Endothelial cell (in vitro differentiated cells): Measurements from ENCODE around the gene FMOD. TPM values are rescaled to one million over a fixed set of nuclear protein-coding genes. Genes with fewer than 3 reads are reported as not detected.

Experiments used
- DNase-seq: peaks from one replicate; pipeline ENCODE4 v3.0.0; 2021; ENCODE audit warnings: low spot score
- H3K27ac Mint-ChIP-seq: one replicate; pipeline ENCODE4 v1.8.0; 2021; ENCODE audit warnings: mixed read lengths, inconsistent platforms; ENCODE audit not compliant: unreplicated experiment
- H3K27me3 Mint-ChIP-seq: one replicate; pipeline ENCODE4 v1.8.0; 2021; ENCODE audit warnings: mild to moderate bottlenecking, moderate library complexity, mixed read lengths, inconsistent platforms; ENCODE audit not compliant: unreplicated experiment
- H3K36me3 Mint-ChIP-seq: one replicate; pipeline ENCODE4 v1.8.0; 2021; ENCODE audit warnings: mild to moderate bottlenecking, low read depth, mixed read lengths, inconsistent platforms; ENCODE audit not compliant: unreplicated experiment
- H3K4me1 Mint-ChIP-seq: one replicate; pipeline ENCODE4 v1.8.0; 2021; ENCODE audit warnings: mild to moderate bottlenecking, mixed read lengths, inconsistent platforms; ENCODE audit not compliant: unreplicated experiment
- H3K4me3 Mint-ChIP-seq: one replicate; pipeline ENCODE4 v1.8.0; 2021; ENCODE audit warnings: mild to moderate bottlenecking, mixed read lengths, inconsistent platforms; ENCODE audit not compliant: unreplicated experiment
- H3K9me3 Mint-ChIP-seq: one replicate; pipeline ENCODE4 v1.8.0; 2021; ENCODE audit warnings: mixed read lengths, inconsistent platforms; ENCODE audit not compliant: unreplicated experiment
- CTCF ChIP-seq: fragments of 200-600 bp; sonication (generic); IDR thresholded peaks from one replicate; pipeline ENCODE4 v1.5.0; 2021; ENCODE audit warnings: antibody characterized with exemption; ENCODE audit not compliant: unreplicated experiment
- total RNA-seq: library from RNA; stranded (reverse); fragmentation: NEBNext Ultra II Directional; extraction: Animal tissue kit (Norgen Biotek cat#: 25700); gene quantifications from one replicate; pipeline ENCODE4 v1.2.1, GENCODE V29; 2021; ENCODE audit not compliant: unreplicated experiment

The FMOD gene
- total RNA-seq, 1 donor from 2014 or later: not detected

- DNase-seq: no peak
- Mint-ChIP-seq H3K27me3 (peaks cover 11% of the 10 kb centered on the region), H3K27ac (peak overlapping the region; percentile 91), H3K36me3 (peaks cover 5% of the 10 kb centered on the region), H3K9me3 (no peaks in the 10 kb centered on the region), H3K4me1 (peaks cover 83% of the 10 kb centered on the region), H3K4me3 (peak overlapping the region; percentile 40)
- no peak for TF ChIP-seq CTCF
These were observed 27.3 kb downstream of the FMOD start for GRCh38 chr1:203323587-203323986.

- Mint-ChIP-seq H3K9me3 (no peaks in the 10 kb centered on the region), H3K27me3 (peaks cover 4% of the 10 kb centered on the region), H3K4me3 (peak overlapping the region; percentile 14), H3K27ac (peak overlapping the region; percentile 91), H3K4me1 (peaks cover 75% of the 10 kb centered on the region), H3K36me3 (peaks cover 5% of the 10 kb centered on the region)
- no peak for TF ChIP-seq CTCF
- DNase-seq: peak; percentile 39
These were observed 28.3 kb downstream of the FMOD start for GRCh38 chr1:203322500-203323179.

DNA sequence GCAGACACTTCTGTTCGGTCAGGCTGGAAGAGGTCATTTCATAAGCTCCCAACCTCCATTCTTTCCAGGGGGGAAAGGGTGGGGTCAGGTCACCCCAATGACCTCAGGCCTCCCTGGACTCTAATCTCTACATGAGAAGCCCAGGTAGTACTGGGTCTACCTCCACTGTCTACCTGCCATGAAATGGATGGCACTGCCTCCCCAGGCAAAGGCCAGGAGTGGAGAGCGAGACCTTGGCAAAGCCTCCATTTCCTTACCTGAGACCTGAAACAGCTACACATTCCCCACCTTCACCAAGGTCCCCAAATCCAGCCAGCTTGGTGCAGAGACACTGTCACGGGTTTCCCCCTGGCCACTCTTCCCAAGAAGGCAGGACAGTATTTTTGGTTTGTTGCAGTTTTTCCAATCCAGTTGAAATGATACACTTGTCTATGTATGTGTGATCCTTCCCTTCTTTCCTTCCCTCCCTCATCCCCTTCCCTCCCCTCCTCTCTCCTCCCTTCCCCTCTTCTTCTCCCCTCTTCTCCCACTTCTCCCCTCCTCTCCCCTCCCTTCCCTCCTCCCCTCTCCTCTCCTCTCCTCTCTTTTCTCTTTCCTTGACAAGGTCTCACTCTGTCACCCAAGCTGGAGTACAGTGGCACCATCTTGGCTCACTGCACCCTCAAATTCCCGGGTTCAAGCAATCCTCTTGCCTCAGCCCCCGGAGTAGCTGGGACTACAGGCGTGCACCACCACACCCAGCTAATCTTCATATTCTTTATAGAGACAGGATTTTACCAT lies 29.5 kb downstream of the FMOD start:
- H3K27ac Mint-ChIP-seq: peak overlapping the region; percentile 83
- peaks cover 70% of the 10 kb centered on the region for H3K4me1 Mint-ChIP-seq
- H3K36me3 Mint-ChIP-seq: peaks cover 5% of the 10 kb centered on the region
- no peaks in the 10 kb centered on the region for H3K9me3 Mint-ChIP-seq
- no peak for TF ChIP-seq CTCF
- no peak for DNase-seq
- no peak overlapping the region for H3K4me3 Mint-ChIP-seq
- peaks cover 4% of the 10 kb centered on the region for H3K27me3 Mint-ChIP-seq

- Mint-ChIP-seq H3K9me3 (no peaks in the 10 kb centered on the region), H3K27ac (peak overlapping the region; percentile 80), H3K36me3 (peaks cover 5% of the 10 kb centered on the region), H3K27me3 (peaks cover 4% of the 10 kb centered on the region), H3K4me3 (peak overlapping the region; percentile 80), H3K4me1 (peaks cover 63% of the 10 kb centered on the region)
- no peak for TF ChIP-seq CTCF
- DNase-seq: peak; percentile 54
These were observed 30.2 kb downstream of the FMOD start for GRCh38 chr1:203320591-203321272.
